Heart left ventricle (tissue), 13 donors: ENCODE results near the gene SURF4.

Experiments used
- POLR2A ChIP-seq, 2 donors: fragments of 450-650 bp; IDR thresholded peaks; one replicate each; pipeline ENCODE4 v1.6.1; 2017; ENCODE audit warnings: antibody characterized with exemption in 2 of 2, mild to moderate bottlenecking in 2 of 2, moderate library complexity in 2 of 2
- TF ChIP-seq, protein P1 (sequence below), 12 donors: fragments of 200-600 bp; sonication (generic) in 4 of 12; IDR thresholded peaks; one replicate each; pipeline versions ENCODE4 v1.5.0 to v1.8.0; 2018 to 2022; ENCODE audit warnings: antibody characterized with exemption in 12 of 12, mild to moderate bottlenecking in 5 of 12
- donor health status: ischemic (EF 13 %, LVEDD 7.1; RV severe dilation, severe dysfunction).
- donor health status: DM: no; HTN: yes; CAD: no.
- donor health status: DM: no; HTN: no; CAD: no.
- donor health status: ischemic (EF 25% LVEDD 6.9; RV normal size, moderate dysfunction).
- donor health status: ischemic (EF 25% LVEDD 5.7; RV mildly dilated, moderate dysfunction).
- donor health status: ischemic (EF 35%, LVEDD 5.7; RV mildly dilated, moderate dysfunction).
- donor health status: nonischemic (EF 11% LVEDD 7.7; RV severe dilation, severe dysfunction).
- donor health status: DM: yes; HTN: yes; CAD: no.
- donor health status: PGD.
- donor health status: ischemic (EF 29% LVEDD 5.4; RV normal size, mild dysfunction).
- donor health status: nonischemic (EF 23%, LVEDD 6.1; RV moderate dilation, normal function).

DNA sequence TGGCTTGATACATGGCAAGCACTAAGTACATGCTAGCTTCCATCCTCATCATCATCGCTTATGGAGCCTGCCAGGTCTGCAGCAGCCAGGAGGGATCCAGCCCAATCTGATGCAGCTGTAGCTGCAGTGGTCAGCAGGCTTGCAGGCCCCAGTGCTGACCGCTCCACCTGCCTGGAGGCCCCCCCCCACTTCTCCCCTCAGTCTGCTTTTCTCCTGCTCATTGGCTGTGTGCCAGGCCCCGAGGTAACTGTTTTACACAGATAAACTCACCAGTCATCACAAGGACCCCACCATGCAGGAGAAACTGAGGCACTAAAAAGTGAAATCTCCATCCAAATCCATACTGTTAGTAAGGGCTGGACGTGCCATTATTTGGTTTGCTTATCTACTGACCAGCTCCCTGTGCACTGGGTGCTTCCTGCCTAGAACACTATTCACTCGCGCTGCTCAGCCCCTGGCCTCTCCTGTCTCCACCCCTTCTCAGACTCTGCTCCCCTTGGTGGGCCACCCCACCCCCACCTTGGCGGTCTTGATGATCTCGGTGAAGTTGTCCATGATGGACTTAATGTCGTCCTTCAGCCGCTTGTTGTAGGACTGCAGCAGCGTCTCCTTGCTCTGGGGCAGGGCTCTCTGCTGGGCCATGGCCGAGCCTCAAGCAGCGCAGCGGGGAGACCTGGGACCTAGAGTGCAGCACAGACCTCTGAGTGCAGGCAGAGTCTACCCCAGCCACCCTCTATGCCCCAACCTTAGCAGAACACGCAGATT, 29.7 kb downstream of the SURF4 start:
- no peak for TF ChIP-seq POLR2A (IDR thresholded peaks at IDR 0.05)
- TF ChIP-seq, protein P1, sequence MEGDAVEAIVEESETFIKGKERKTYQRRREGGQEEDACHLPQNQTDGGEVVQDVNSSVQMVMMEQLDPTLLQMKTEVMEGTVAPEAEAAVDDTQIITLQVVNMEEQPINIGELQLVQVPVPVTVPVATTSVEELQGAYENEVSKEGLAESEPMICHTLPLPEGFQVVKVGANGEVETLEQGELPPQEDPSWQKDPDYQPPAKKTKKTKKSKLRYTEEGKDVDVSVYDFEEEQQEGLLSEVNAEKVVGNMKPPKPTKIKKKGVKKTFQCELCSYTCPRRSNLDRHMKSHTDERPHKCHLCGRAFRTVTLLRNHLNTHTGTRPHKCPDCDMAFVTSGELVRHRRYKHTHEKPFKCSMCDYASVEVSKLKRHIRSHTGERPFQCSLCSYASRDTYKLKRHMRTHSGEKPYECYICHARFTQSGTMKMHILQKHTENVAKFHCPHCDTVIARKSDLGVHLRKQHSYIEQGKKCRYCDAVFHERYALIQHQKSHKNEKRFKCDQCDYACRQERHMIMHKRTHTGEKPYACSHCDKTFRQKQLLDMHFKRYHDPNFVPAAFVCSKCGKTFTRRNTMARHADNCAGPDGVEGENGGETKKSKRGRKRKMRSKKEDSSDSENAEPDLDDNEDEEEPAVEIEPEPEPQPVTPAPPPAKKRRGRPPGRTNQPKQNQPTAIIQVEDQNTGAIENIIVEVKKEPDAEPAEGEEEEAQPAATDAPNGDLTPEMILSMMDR (IDR thresholded peaks at IDR 0.05): no peak
